Endothelial cell of umbilical vein (primary cell): ENCODE measurements around the gene NGEF. TPM values are rescaled to one million over a fixed set of nuclear protein-coding genes. Genes with fewer than 3 reads are reported as not detected.

Experiments
- BruUV-seq: library from RNA; stranded (reverse); fragments of 400-500 nt; replicated peaks from 2 replicates; lab custom pipeline; 2021; lab: Mats Ljungman, UMichigan
- CTCF ChIA-PET: fragments of 300-600, 350-600 bp; sonication (Branson Sonifier 250); formaldehyde crosslinking; loops from one replicate; lab custom pipeline; 2021; ENCODE audit warnings: antibody characterized with exemption, inconsistent platforms; lab: Charles Lee
- POLR2A ChIA-PET: fragments of 300-600, 350-600 bp; sonication (Branson Sonifier 250); formaldehyde crosslinking; loops from one replicate; lab custom pipeline; 2021; ENCODE audit warnings: antibody characterized with exemption, inconsistent platforms; lab: Charles Lee
- DNase-seq: peaks from one replicate; pipeline ENCODE4 v3.0.0-alpha.2; 2011; ENCODE audit warnings: low read depth, low spot score
- FAIRE-seq: peaks from 2 replicates; lab custom pipeline; 2011; peaks lifted over from hg19 to GRCh38; lab: Jason Lieb, UNC
- H2AFZ ChIP-seq: 2 replicates; pipeline ENCODE4 v1.6.0; 2012; ENCODE audit warnings: low read depth, low read length, control low read depth, inconsistent platforms
- H3K27ac ChIP-seq: 2 replicates; pipeline ENCODE4 v1.5.1; 2011; ENCODE audit warnings: low read depth, mild to moderate bottlenecking, control low read depth, low read length, moderate library complexity; ENCODE audit not compliant: insufficient read depth
- H3K27me3 ChIP-seq, 2 experiments: 2 replicates each; pipeline versions ENCODE4 v1.6.0 to v1.6.1; 2011; ENCODE audit warnings: low read length in 2 of 2, mixed read lengths in 1 of 2; ENCODE audit not compliant: control insufficient read depth in 2 of 2, insufficient read depth in 2 of 2
- H3K36me3 ChIP-seq, 2 experiments: 2 replicates in 1 of 2; 3 replicates in 1 of 2; pipeline ENCODE4 v1.5.1; 2011; ENCODE audit warnings: low read length in 2 of 2, mild to moderate bottlenecking in 1 of 2, moderate library complexity in 1 of 2; ENCODE audit not compliant: control insufficient read depth in 2 of 2, insufficient read depth in 2 of 2; ENCODE audit errors: extremely low read depth in 1 of 2
- H3K4me1 ChIP-seq: 3 replicates; pipeline ENCODE4 v1.5.1; 2011; ENCODE audit warnings: mild to moderate bottlenecking, low read length; ENCODE audit not compliant: control insufficient read depth, insufficient read depth; ENCODE audit errors: extremely low read depth
- H3K4me2 ChIP-seq: 2 replicates; pipeline ENCODE4 v1.6.1; 2011; ENCODE audit warnings: low read length, control low read depth, mixed read lengths; ENCODE audit not compliant: insufficient read depth
- H3K4me3 ChIP-seq, 3 experiments: fragments of 200-600 bp in 1 of 3; sonication (generic), shearing (Covaris generic) in 1 of 3; replicated peaks in 1 of 3; 2 replicates each; pipeline ENCODE4 v1.5.1; 2011 to 2016; ENCODE audit warnings: control low read depth in 3 of 3, low read length in 3 of 3, mild to moderate bottlenecking in 2 of 3, inconsistent platforms in 1 of 3, low read depth in 1 of 3, moderate library complexity in 1 of 3; ENCODE audit not compliant: insufficient read depth in 1 of 3
- H3K79me2 ChIP-seq: 2 replicates; pipeline ENCODE4 v1.6.0; 2012; ENCODE audit warnings: low read length, inconsistent platforms; ENCODE audit not compliant: control insufficient read depth, insufficient read depth
- H3K9ac ChIP-seq: replicated peaks from 2 replicates; pipeline ENCODE3; 2011; ENCODE audit warnings: low read length, control low read depth; ENCODE audit not compliant: insufficient read depth; ENCODE audit errors: extremely low read depth
- H3K9me1 ChIP-seq: replicated peaks from 3 replicates; pipeline ENCODE4 v1.6.0; 2011; ENCODE audit warnings: mild to moderate bottlenecking, low read length; ENCODE audit not compliant: control insufficient read depth, insufficient read depth; ENCODE audit errors: extremely low read depth
- H3K9me3 ChIP-seq: replicated peaks from 2 replicates; pipeline ENCODE4 v1.5.1; 2012; ENCODE audit warnings: low read length, inconsistent platforms; ENCODE audit not compliant: control insufficient read depth, insufficient read depth
- H4K20me1 ChIP-seq: replicated peaks from 2 replicates; pipeline ENCODE3; 2011; ENCODE audit warnings: mild to moderate bottlenecking, low read length; ENCODE audit not compliant: control insufficient read depth, insufficient read depth; ENCODE audit errors: extremely low read depth
- EZH2 ChIP-seq: IDR thresholded peaks from 2 replicates; pipeline ENCODE4 v1.6.1; 2012; ENCODE audit warnings: borderline replicate concordance, low read depth, mild to moderate bottlenecking, moderate library complexity, low read length, inconsistent platforms; ENCODE audit not compliant: severe bottlenecking
- FOS ChIP-seq: IDR thresholded peaks from 2 replicates; pipeline ENCODE4 v1.6.1; 2011; ENCODE audit warnings: mild to moderate bottlenecking, low read length, moderate library complexity, borderline replicate concordance; ENCODE audit not compliant: insufficient read depth
- GATA2 ChIP-seq: IDR thresholded peaks from 2 replicates; pipeline ENCODE4 v1.7.0; 2011; ENCODE audit warnings: low read depth, mild to moderate bottlenecking, moderate library complexity, mixed read lengths, low read length; ENCODE audit not compliant: insufficient read length, insufficient read depth
- JUN ChIP-seq: IDR thresholded peaks from 2 replicates; pipeline ENCODE4 v1.6.1; 2011; ENCODE audit warnings: borderline replicate concordance, low read depth; ENCODE audit not compliant: insufficient read length, insufficient read depth
- MYC ChIP-seq: IDR thresholded peaks from one replicate; pipeline ENCODE4 v1.6.1; 2011; ENCODE audit warnings: mild to moderate bottlenecking, low read depth, low read length
- POLR2A ChIP-seq: IDR thresholded peaks from 2 replicates; pipeline ENCODE4 v1.6.1; 2012; ENCODE audit warnings: low read depth, mild to moderate bottlenecking, control low read depth, low read length
- POLR2AphosphoS5 ChIP-seq: IDR thresholded peaks from 2 replicates; pipeline ENCODE4 v1.6.1; 2012; ENCODE audit warnings: low read depth, mild to moderate bottlenecking, control low read depth, low read length, moderate library complexity; ENCODE audit not compliant: insufficient read depth
- dilution Hi-C: fragments of 300-500 bp; cut with MboI; formaldehyde crosslinking; loops from one replicate; pipeline ENCODE4 v1.15.0; 2019; ENCODE audit warnings: low sequenced_read_pairs; ENCODE audit not compliant: extremely low pct_ligation_motif_present
- intact Hi-C: fragments of 100-400 bp; cut with micrococcal nuclease; formaldehyde crosslinking; loops from one replicate; pipeline ENCODE4 v1.10.0; 2022
- polyA plus RNA-seq, 4 experiments: library from polyadenylated mRNA; depleted of rRNA in 3 of 4; stranded (reverse) in 3 of 4; unstranded in 1 of 4; fragments of >200 nt; gene quantifications; 2 replicates each; pipeline versions ENCODE4 v1.2.1 to v1.2.3, GENCODE V29; 2011 to 2012; ENCODE audit warnings: missing spikeins in 1 of 4
- total RNA-seq: library from RNA; stranded (reverse); gene quantifications from 2 replicates; pipeline ENCODE4 v1.2.3, GENCODE V29; 2021
- TF ChIP-seq, protein P1 (sequence below), 2 donors: IDR thresholded peaks; 1 replicate in 1 of 2; 2 replicates in 1 of 2; pipeline ENCODE4 v1.5.1; 2011; ENCODE audit warnings: low read length in 2 of 2, mild to moderate bottlenecking in 2 of 2, moderate library complexity in 2 of 2, control low read depth in 1 of 2, inconsistent platforms in 1 of 2, low read depth in 1 of 2; ENCODE audit not compliant: insufficient read depth in 1 of 2; ENCODE audit errors: extremely low read depth in 1 of 2
- TF ChIP-seq, protein P2 (sequence below): IDR thresholded peaks from 2 replicates; pipeline ENCODE4 v1.6.1; 2011; ENCODE audit not compliant: insufficient read depth, insufficient read length

The NGEF gene
- total and polyA plus RNA-seq, 2 donors (not counting 3 experiments of a cell fraction or from before 2014, with no cell fraction given): 0.22 to 0.41 TPM

DNA sequence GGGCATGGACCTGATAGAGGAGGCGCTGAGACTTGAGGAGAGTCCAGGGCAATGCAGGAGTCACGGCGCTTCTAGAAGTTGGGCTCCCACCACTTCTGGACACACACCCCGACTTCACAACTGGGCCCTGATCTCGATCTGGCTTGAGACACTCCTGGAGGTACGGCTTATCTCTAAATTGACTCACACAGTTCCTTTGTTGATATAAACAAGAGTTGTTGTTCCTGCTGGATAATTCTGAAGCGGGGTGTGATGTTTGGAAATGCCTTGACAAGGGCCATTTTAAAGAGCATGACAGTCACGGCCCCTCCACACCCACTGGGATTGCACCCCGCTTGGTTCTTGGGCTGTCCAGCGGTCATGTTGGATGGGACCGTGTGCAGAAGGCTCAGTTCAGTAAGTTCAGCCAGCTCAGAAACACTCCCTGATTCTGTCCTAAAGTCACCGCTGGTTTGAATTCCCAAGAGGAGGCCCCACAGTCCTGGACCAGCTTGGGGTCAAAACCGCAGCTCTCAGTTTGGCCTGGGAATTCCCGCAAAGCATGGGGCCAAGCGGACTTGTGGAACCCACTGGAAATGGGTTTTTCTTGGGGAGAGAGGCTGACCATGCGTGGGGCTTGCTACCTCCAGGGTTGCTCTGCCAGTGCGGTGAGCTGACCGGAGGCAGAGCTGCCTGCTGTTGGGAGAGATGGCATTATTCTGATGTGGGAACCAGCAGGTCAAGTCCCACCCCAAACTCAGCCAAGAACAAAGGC is 10.1 kb upstream of the NGEF start:
- Histone ChIP-seq H3K4me1 (no peaks in the 10 kb centered on the region), H3K9me1 (no peaks in the 10 kb centered on the region), H3K79me2 (no peaks in the 10 kb centered on the region), H3K27ac (no peak overlapping the region), H3K9me3 (no peaks in the 10 kb centered on the region), H2AFZ (no peak overlapping the region), H3K4me2 (no peak overlapping the region), H3K27me3 (no peaks in the 10 kb centered on the region), H3K4me3 (no peak overlapping the region), H3K36me3 (no peaks in the 10 kb centered on the region), H4K20me1 (no peaks in the 10 kb centered on the region), H3K9ac (no peak overlapping the region)
- intact Hi-C loops (loop anchor here (10.0 kb wide), 1 partner anchor 418 kb away; no protein-coding TSS in a partner anchor), dilution Hi-C loops (no loop called here)
- FAIRE-seq (no peak), DNase-seq (no peak)
- no TSS peak for BruUV-seq
- ChIA-PET POLR2A (no interaction called here), CTCF (no interaction called here)
- TF ChIP-seq POLR2AphosphoS5 (no peak), POLR2A (no peak), JUN (no peak)
- TF ChIP-seq, protein P1, sequence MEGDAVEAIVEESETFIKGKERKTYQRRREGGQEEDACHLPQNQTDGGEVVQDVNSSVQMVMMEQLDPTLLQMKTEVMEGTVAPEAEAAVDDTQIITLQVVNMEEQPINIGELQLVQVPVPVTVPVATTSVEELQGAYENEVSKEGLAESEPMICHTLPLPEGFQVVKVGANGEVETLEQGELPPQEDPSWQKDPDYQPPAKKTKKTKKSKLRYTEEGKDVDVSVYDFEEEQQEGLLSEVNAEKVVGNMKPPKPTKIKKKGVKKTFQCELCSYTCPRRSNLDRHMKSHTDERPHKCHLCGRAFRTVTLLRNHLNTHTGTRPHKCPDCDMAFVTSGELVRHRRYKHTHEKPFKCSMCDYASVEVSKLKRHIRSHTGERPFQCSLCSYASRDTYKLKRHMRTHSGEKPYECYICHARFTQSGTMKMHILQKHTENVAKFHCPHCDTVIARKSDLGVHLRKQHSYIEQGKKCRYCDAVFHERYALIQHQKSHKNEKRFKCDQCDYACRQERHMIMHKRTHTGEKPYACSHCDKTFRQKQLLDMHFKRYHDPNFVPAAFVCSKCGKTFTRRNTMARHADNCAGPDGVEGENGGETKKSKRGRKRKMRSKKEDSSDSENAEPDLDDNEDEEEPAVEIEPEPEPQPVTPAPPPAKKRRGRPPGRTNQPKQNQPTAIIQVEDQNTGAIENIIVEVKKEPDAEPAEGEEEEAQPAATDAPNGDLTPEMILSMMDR (IDR thresholded peaks at IDR 0.05; ENCODE audit: extremely low read depth in 1 of 2, insufficient read depth in 1 of 2, low read depth in 1 of 2, low read length in 2 of 2): no peak

DNA sequence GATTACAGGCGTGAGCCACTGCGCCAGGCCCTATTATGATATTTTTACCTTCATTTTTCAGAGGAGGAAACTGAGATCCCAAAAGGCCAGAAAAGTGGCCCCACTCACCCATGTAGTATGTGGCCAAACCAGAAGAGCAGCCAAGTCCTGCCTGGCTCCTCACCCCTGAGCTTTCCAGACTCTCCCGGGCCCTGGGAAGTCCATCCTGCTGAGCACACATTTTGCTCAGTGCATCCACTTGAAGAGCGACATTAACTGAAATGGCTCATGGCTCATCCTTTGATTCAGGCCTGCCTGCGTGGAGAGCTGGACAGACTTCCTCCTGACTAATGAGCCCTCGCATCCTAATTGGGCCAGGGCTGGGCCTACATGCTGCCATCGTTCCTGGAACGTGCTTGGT is 9.5 kb upstream of the NGEF start:
- DNase-seq (no peak), FAIRE-seq (no peak)
- H3K9me3 ChIP-seq: no peaks in the 10 kb centered on the region
- no peaks in the 10 kb centered on the region for H3K79me2 ChIP-seq
- H3K4me2 ChIP-seq: no peak overlapping the region
- H2AFZ ChIP-seq: no peak overlapping the region
- dilution Hi-C loops (no loop called here), intact Hi-C loops (loop anchor here (10.0 kb wide), 1 partner anchor 418 kb away; no protein-coding TSS in a partner anchor)
- H3K27ac ChIP-seq: no peak overlapping the region
- H3K27me3 ChIP-seq: no peaks in the 10 kb centered on the region
- H3K4me1 ChIP-seq: no peaks in the 10 kb centered on the region
- H3K9me1 ChIP-seq: no peaks in the 10 kb centered on the region
- no peak for TF ChIP-seq EZH2
- TF ChIP-seq JUN: no peak
- no peak for TF ChIP-seq POLR2AphosphoS5
- TF ChIP-seq MYC: no peak
- TF ChIP-seq, protein P2, sequence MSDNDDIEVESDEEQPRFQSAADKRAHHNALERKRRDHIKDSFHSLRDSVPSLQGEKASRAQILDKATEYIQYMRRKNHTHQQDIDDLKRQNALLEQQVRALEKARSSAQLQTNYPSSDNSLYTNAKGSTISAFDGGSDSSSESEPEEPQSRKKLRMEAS: no peak
- no peak for TF ChIP-seq FOS
- TF ChIP-seq GATA2: no peak
- TF ChIP-seq, protein P1 (IDR thresholded peaks at IDR 0.05; ENCODE audit: extremely low read depth in 1 of 2, insufficient read depth in 1 of 2, low read depth in 1 of 2, low read length in 2 of 2): no peak
- no peak for TF ChIP-seq POLR2A
- no peaks in the 10 kb centered on the region for H4K20me1 ChIP-seq
- CTCF ChIA-PET: no interaction called here
- POLR2A ChIA-PET: no interaction called here
- H3K4me3 ChIP-seq: no peak overlapping the region
- H3K9ac ChIP-seq: no peak overlapping the region
- no TSS peak for BruUV-seq
- no peaks in the 10 kb centered on the region for H3K36me3 ChIP-seq
